KOPT-K1 (cell line): Measurements from ENCODE around the gene SIX2.

Source experiments
- H3K27ac ChIP-seq: fragments of 200-600 bp; sonication (generic); 2 replicates; pipeline ENCODE4 v1.5.1; 2016; ENCODE audit warnings: antibody characterized with exemption, mild to moderate bottlenecking, low read depth, low read length; ENCODE audit not compliant: poor library complexity, severe bottlenecking
- H3K36me3 ChIP-seq: fragments of 200-600 bp; sonication (generic); 2 replicates; pipeline ENCODE4 v1.5.1; 2017; ENCODE audit warnings: antibody characterized with exemption, mild to moderate bottlenecking, low read length, moderate library complexity; ENCODE audit not compliant: insufficient read depth
- H3K9me3 ChIP-seq: fragments of 200-600 bp; sonication (generic); 2 replicates; pipeline ENCODE4 v1.5.1; 2017; ENCODE audit warnings: antibody characterized with exemption, low read length, mild to moderate bottlenecking; ENCODE audit not compliant: insufficient read depth, poor library complexity, severe bottlenecking

The SIX2 gene

GRCh38 chr2:45031028-45031427 is 21.8 kb upstream of the SIX2 start:
- no peaks in the 10 kb centered on the region for H3K36me3 ChIP-seq
- no peaks in the 10 kb centered on the region for H3K9me3 ChIP-seq
- H3K27ac ChIP-seq, result no peak overlapping the region

GRCh38 chr2:45030553-45030952 is 21.3 kb upstream of the SIX2 start:
- Histone ChIP-seq H3K9me3 (no peaks in the 10 kb centered on the region), H3K27ac (no peak overlapping the region), H3K36me3 (no peaks in the 10 kb centered on the region)

- Histone ChIP-seq H3K9me3 (no peaks in the 10 kb centered on the region), H3K36me3 (no peaks in the 10 kb centered on the region), H3K27ac (no peak overlapping the region)
Observed at GRCh38 chr2:45029215-45029614, 20.0 kb upstream of the SIX2 start.

GRCh38 chr2:45028276-45028675 is 19.0 kb upstream of the SIX2 start:
- H3K36me3 ChIP-seq, result no peaks in the 10 kb centered on the region
- no peak overlapping the region for H3K27ac ChIP-seq
- no peaks in the 10 kb centered on the region for H3K9me3 ChIP-seq

- no peaks in the 10 kb centered on the region for H3K9me3 ChIP-seq
- H3K36me3 ChIP-seq, result no peaks in the 10 kb centered on the region
- H3K27ac ChIP-seq, result no peak overlapping the region
Observed at GRCh38 chr2:45026924-45027450, 17.7 kb upstream of the SIX2 start.

DNA sequence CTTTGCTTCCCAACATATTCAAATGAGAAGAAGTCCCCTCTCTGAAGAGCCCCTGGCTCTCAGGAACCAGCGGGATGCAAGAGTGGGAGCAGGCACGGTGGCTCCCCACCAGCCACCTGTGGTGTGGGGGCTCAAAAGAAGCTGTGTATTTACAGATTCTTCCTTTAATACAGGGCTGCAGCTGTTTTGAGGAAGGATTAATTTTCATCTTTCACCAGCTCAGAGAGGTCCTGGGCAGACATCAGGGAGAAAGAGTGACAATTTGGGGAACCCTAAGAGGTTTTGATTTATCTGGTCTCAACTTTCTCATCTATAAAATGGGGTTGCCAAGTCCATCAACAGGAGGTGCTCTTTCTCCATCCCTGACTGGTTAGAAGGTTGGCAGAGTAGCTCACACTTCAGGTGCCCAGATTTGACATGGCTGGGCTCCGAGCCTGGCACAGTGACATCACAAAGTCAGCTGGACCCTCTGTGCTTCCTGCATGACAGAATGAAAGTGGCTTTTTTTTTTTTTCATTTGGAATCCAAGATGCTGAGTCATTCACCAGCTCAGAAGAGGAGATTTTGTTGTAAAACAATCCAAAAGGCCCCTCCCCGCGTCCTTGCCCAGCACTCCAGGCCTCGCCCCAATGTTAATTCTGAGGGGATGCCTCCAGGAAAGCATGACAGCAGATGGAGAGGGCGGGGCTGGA is 15.5 kb upstream of the SIX2 start:
- no peaks in the 10 kb centered on the region for H3K36me3 ChIP-seq

DNA sequence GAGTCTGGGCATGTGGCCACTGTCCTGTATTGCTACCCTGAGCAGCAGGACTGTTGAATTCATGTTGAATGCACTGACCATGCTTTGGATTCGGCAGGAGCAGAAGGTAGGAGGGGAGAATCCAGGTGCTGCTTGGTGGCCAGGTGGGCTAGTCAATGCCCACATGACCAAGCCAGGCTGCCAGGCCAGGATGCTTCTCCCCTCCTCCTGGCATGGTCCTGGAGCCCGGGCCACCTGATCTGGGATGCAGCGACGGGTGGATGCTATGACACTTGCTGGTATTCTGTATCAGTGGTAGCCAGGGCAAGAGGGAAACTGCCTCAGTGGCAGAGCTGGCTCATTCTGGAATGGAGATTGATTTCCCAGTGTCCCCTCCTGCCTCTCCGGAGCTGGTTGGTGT is 14.8 kb upstream of the SIX2 start:
- Histone ChIP-seq H3K36me3 (no peaks in the 10 kb centered on the region), H3K9me3 (no peaks in the 10 kb centered on the region), H3K27ac (no peak overlapping the region)

More for the DNA sequence above, 15.5 kb upstream of the SIX2 start:
- Histone ChIP-seq H3K27ac (no peak overlapping the region), H3K9me3 (no peaks in the 10 kb centered on the region)

DNA sequence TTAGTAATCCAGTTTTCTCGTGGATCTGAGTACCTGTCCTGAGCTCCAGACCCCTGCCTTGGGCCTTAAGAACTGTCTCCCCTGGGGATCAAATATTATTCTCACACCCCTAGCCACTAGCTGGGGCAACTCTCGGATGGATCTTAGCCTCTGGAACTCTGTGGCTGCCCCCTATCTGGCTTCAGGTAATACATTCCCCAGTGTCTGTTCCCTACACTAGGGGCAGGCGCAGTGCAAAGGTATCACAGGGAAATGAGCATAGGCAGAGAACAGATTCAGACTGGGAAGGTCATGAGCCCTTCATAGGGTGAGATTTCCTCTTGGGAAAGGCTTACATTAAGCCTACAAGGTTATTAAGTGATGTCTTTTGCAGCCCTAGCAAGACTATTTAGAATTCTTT is 11.2 kb upstream of the SIX2 start:
- no peaks in the 10 kb centered on the region for H3K9me3 ChIP-seq
- H3K27ac ChIP-seq, result no peak overlapping the region

DNA sequence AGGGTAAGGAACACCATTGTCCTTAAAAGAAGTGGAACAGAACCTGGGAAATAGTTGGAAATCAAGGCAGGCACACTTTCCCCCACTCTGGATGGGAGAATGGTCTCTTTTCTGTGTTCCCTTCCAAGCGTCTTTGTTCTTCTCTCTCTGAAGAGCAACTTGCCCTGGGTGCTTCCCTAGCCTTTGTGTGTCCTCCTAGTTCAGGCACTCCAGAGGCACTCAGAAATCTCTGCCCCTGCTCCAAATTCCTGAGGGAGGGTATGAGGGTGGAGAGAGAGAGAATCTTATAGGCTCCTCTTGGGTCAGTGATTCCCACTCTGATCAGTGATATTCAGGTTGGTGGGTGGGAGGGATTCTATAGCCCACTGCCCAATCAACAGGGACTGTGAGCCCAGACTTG is 8.8 kb upstream of the SIX2 start:
- Histone ChIP-seq H3K27ac (no peak overlapping the region), H3K9me3 (no peaks in the 10 kb centered on the region), H3K36me3 (no peaks in the 10 kb centered on the region)

More for the DNA sequence above, 11.2 kb upstream of the SIX2 start:
- H3K36me3 ChIP-seq, result no peaks in the 10 kb centered on the region

GRCh38 chr2:45014831-45015230 is 5.6 kb upstream of the SIX2 start:
- H3K9me3 ChIP-seq, result no peaks in the 10 kb centered on the region
- H3K36me3 ChIP-seq, result no peaks in the 10 kb centered on the region
- no peak overlapping the region for H3K27ac ChIP-seq

DNA sequence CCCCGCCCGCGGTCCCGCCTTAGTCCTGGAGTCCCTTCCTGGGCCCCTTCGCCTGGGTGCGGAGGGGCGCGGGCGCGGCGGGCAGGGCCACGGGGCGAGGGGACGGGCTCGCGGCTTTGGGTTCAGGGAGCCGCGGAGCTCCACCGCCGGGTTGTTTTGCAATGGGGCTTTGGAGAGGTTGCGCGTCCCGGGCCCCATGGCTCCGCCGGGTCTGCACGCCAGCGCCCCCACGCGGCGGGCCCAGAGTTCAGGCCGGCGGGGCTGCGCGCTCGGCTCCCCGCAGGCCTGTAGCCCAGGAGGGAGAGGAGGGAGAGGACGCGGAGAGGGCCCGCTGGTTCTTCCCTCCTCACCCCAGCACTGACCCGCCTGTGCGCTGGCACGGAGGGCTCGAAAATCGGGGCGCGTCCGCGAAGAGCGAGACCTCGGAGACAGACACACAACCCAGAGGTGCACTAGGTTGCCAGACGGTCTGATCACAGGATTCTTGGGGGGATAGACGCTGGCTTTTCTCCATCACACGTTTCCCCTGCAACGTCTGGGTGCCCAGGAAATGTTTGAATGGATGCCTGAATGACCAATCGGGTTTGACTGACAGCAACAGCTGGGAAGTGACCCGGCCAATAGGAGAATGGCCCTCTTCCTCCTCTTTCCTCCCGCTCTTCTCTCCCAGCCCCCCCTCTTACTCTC is 4.9 kb upstream of the SIX2 start:
- Histone ChIP-seq H3K36me3 (no peaks in the 10 kb centered on the region), H3K9me3 (no peaks in the 10 kb centered on the region), H3K27ac (no peak overlapping the region)

DNA sequence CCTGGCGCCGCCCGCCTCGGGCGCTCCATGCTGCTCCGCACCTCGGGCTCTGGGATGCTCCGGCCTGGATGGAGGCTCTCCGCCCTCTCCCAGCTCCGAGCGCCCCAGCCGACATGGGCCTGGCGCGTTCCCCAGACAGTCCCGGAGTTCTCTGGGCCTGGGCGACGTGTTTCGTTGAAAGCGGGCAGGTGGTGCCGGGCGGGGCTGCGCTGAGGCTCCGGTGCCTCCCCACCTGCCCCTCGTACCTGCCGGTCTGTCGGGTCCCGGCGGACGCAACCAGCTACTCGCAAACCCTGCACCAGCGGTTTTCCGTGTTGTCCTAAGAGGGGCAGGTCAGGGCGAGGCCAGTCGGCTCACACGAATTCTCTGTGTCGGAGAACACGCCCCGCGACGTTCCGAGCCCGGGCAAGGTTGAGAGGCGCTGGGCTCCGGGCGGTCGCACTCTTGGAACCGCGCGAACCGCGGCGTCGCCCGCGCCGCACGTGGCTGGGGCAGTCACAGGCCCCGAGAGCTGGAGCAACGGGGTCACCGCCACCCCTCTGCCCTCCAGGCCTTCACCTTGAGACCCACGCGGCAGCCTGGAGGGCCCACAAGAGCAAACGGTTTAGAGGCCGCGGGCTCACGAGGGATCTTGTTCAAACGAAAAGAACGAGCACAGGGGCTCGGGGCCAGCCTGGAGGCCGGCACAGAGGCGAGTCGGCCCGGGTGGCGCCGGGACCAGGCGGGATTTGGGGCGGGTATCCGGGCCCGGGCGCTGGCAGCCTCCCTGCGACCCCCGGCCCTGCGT is 4.2 kb upstream of the SIX2 start:
- H3K9me3 ChIP-seq, result no peaks in the 10 kb centered on the region
- H3K36me3 ChIP-seq, result no peaks in the 10 kb centered on the region
- H3K27ac ChIP-seq, result no peak overlapping the region

- Histone ChIP-seq H3K36me3 (no peaks in the 10 kb centered on the region), H3K27ac (no peak overlapping the region), H3K9me3 (no peaks in the 10 kb centered on the region)
Observed at GRCh38 chr2:45012733-45013132, 3.5 kb upstream of the SIX2 start.

- Histone ChIP-seq H3K9me3 (no peaks in the 10 kb centered on the region), H3K27ac (no peak overlapping the region), H3K36me3 (no peaks in the 10 kb centered on the region)
Observed at GRCh38 chr2:45011621-45012602, 2.7 kb upstream of the SIX2 start.
